GM21576 (cell line): Measurements from ENCODE around the gene ARHGAP42.
"Not testable (repeated sequence)": the region's sequence is repeated elsewhere in the genome, so short reads cannot be mapped to it uniquely, and the experiment has no call there.

Experiments used
- ATAC-seq: cut with Tn5 transposase; IDR thresholded peaks from one replicate; pipeline ENCODE4 v1.9.1; 2021; ENCODE audit warnings: mild to moderate bottlenecking, moderate library complexity; ENCODE audit not compliant: unreplicated experiment

The ARHGAP42 gene

GRCh38 chr11:101008961-101009689 lies 322.0 kb downstream of the ARHGAP42 start:
- ATAC-seq = no peak

GRCh38 chr11:101009690-101010055 lies 322.6 kb downstream of the ARHGAP42 start:
- ATAC-seq = no peak

- ATAC-seq = no peak
Measured at GRCh38 chr11:101010899-101011298, 323.8 kb downstream of the ARHGAP42 start.

- no peak for ATAC-seq
Measured at GRCh38 chr11:101011881-101012280, 324.8 kb downstream of the ARHGAP42 start.

GRCh38 chr11:101013702-101014101 lies 326.6 kb downstream of the ARHGAP42 start:
- not testable (repeated sequence) for ATAC-seq

- no peak for ATAC-seq
Measured at GRCh38 chr11:101014600-101015285, 327.7 kb downstream of the ARHGAP42 start.

- ATAC-seq = no peak
Measured at GRCh38 chr11:101019870-101020269, 332.8 kb downstream of the ARHGAP42 start.

- no peak for ATAC-seq
Measured at GRCh38 chr11:101022256-101022655, 335.2 kb downstream of the ARHGAP42 start.

- ATAC-seq = no peak
Measured at GRCh38 chr11:101028644-101029043, 341.6 kb downstream of the ARHGAP42 start.

GRCh38 chr11:101030015-101030414 lies 342.9 kb downstream of the ARHGAP42 start:
- no peak for ATAC-seq

- peak; percentile 51 for ATAC-seq
Measured at GRCh38 chr11:101030692-101031091, 343.6 kb downstream of the ARHGAP42 start.

GRCh38 chr11:101031713-101032112 lies 344.6 kb downstream of the ARHGAP42 start:
- ATAC-seq = no peak

- no peak for ATAC-seq
Measured at GRCh38 chr11:101032991-101033390, 345.9 kb downstream of the ARHGAP42 start.

GRCh38 chr11:101034076-101034475 lies 347.0 kb downstream of the ARHGAP42 start:
- no peak for ATAC-seq

GRCh38 chr11:101035872-101036271 lies 348.8 kb downstream of the ARHGAP42 start:
- no peak for ATAC-seq
